GM19043 (cell line): ENCODE measurements around the gene BANP.
"Not testable (repeated sequence)": the region's sequence is repeated elsewhere in the genome, so short reads cannot be mapped to it uniquely, and the experiment has no call there.

Experiments
- ATAC-seq: cut with Tn5 transposase; IDR thresholded peaks from one replicate; pipeline ENCODE4 v1.9.1; 2021; ENCODE audit warnings: low read depth; ENCODE audit not compliant: unreplicated experiment

The BANP gene

DNA sequence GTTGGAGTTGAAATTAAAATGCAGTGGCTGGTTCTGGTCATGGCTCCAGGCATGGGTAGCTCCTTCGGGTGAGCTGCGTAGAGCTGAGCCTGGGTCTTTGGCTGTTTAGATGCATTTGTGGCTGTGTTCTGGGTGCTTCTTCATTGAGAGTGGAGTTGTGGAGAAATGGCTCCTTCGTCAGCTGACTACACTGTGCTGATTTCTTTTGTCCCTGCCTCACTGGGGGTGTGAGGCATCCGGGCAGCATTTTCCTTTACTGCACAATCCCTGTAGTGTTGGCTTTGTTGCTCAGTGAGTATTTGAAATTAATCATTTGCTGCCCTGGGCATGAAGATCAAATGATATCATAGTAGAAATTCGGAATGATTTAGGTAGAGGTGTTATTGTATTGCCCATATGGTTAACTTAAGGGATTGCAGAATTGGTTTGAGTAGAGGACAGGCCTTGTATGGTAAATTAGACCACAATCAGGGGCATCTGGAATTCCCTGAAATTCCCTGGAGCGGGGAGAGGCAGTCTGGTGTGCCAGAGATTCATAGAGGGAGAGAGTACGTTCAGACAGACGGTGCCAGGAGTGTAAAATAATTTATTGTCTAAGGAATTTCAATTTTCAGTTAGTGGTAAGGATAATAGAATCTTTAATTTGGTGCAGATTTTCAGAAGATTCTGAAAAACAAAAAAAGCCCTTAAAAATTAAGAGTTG lies 92.1 kb downstream of the BANP start:
- not testable (repeated sequence) for ATAC-seq

DNA sequence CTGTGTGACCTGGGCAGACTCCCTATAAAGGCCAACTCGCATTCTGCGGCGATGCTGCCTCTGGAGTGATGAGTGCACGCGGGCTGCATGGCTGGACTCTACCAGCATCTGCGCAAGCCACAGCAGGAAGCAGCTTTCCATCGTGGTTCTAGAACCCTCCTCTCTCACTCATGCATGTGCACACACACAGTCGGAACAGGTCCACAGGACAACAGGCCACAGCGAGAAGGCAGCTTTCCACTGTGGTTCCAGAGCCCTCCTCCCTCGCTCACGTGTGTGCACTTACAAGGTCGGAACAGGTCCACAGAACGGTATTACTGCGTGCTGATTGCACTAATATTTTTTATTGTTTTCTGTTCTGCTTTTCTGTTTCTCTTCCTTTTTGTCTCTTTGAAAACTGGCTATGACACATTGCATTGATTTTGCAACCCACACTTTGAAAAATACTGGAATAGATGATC lies 92.9 kb downstream of the BANP start:
- ATAC-seq = peak; percentile 74

DNA sequence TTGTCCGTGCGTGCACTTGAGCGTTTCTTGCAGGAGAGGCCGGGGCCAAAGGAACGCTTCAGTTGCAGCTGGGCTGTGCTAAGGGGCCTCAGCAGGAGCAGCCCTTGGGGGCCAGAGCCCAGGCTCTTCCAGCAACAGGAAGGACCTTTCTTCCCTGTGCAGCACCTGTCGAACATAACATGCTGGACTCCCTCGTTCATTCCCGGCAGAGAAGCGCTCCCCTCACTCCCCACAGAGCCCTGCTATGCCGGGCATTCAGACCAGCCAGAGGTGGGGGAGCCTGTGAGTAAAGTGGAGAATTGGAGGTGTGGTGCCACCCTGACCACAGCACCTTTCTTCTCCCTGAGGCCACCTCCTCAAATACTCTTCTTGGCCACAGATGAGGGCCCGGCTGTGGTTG lies 94.1 kb downstream of the BANP start:
- ATAC-seq = not testable (repeated sequence)

DNA sequence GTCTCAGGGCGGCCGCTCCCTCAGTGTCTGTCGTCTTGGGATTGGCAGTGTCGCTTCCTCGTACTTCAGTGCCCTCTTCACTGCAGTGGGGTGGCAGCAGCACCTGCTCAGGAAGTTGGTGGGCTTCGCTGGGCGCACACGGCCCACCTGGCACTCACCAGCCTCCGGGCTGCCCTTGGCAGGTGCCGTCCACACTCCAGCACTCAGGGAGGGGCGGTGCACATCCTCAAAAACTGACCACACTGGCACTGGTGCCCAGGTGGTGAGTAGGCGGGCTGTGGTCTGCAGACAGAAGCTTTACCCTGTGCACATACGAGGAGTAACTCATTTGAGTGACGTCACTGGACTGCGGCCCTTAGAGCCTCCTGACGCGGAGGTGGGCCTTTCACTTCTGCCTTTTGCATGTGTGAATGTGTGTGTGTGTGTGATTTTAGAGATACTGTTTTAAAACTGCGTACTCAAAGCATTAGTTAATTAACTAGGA lies 94.6 kb downstream of the BANP start:
- ATAC-seq = peak; percentile 61

DNA sequence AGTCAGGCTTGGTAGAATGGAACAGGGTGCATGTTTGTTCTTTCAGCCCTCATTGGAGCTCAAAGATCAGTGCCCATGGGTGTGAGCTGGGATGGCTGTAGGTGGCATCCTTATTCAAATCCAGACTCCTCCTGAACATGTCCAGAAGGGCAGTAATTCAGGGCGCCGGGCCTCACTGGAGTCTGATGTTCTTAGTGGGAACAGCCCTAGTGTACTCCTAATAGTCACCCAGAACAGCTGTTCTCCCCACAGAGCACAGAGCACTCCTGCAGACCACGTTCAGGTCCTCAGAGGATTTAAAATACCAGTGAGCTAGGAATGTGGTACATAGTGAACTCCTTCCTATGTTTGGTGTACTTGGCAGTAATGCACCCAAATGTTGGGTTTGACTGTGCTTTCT lies 96.2 kb downstream of the BANP start:
- no peak for ATAC-seq

DNA sequence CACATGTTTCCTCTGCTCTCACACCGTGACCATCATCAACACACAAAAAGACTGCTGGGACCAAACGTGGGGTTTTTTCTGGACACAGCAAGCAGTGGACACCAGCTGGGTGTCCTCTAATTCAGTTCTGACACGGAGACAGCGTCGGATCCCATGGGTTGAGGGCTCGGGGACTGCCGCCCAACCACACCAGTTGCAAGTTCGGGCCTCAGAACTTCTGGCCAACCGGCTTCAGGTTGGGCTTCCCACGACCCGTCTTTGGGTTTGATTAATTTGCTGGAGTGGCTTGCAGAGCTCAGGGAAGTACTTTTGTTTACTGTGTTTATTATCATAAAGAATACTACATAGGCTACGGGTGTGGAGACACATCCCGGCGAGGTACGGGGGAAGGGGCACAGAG lies 97.8 kb downstream of the BANP start:
- ATAC-seq = no peak

DNA sequence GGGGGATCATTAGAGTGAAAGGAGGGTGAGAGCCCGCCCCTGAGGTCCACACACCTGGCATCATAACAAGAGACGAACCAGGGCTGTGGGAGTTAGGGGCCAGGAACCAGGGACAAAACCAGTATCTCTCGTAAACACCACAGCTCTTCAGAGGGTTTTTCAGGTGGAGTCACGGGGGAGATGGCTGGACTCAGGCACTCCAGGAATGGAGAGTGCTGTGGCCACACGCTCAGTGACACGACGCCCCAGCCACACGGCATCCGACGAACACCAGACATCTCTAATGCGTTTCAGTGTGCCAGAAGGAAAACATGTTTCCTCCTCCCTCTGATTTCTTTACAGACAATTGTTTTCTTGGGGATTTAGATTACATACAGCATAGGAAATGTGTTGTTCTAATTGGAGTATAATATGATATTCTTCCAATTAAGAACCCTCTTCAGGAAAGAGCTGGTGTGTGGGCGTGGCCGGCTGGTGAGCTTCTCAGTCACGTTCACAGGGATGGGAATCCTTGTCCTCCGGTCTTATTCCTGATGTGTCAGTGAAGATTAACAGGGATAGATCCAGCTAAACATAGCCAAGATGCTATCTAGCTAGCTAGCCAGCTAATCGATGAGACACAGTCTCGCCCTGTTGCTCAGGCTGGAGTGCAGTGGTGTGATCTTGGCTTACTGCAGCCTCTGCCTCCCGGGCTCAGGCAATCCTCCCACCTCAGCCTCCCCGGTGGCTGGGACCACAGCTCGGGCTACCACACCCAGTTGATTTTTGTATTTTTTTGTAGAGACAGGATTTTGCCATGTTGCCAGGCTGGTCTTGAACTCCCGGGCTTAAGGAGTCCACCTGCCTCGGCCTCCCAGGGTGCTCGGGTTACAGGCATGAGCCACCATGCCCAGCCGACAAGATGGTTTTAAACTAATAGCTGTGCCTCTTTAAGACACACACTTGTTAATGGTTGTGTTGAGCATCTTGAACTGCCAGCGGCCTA lies 98.6 kb downstream of the BANP start:
- ATAC-seq = no peak

DNA sequence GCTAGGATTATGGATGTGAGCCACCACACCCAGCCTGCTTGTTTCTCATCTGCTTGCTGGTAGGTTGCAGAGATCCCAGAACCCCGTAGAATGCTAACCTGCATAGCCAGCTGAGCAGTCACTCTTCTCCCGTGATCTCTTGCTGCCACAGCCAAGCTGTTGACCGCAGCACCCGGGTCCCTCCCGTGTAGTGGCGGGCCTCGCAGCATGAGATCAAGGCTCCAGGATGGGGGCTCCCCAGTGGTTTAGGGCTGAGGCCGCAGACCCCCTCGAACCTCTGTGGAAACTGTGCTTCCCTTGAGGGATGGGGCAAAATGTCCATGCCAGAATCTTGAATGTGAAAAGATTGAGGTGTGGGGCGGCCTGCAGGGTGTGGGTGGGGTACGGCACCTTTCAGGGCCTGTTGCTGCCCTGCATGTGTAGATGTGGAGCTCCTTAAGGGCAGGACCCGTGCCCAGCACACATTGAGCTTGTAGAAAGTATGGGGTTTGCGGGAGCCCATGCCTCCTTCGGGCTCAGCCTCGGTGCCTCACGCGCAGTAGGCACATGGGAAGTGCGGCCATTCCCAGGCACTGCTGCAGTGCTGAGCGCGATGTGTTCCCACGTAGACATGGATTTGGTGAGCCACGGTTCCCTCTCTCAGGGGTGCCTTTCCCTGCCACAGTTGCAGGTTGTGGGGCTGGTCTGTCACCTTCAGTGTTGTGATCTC lies 99.9 kb downstream of the BANP start:
- ATAC-seq = no peak

DNA sequence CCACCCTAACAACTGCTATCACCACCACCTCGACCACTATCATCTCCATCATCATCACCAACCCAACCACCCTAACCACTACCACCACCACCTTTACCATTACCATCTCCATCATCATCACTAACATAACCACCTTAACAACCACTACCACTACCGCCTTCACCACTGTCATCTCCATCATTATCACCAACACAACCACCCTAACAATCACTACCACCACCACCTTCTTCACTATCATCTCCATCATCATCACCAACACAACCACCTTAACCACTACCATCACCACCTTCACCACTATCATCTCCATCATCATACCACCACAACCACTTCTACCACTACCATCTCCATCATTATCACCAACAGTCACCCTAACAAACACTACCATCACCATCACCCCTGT lies 101.4 kb downstream of the BANP start:
- ATAC-seq = no peak

DNA sequence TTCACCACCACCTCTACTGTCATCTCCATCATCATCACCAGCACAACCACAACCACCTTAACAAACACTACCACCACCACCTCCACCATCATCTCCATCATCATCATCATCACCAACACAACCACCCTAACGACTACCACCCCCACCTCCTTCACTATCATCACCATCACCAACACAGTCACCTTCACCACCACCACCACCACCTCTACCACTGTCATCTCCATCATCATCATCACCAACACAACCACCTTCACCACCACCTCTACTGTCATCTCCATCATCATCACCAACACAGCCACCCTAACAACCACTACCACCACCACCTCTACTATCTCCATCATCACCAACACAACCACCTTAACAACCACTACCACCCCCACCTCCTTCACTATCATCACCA lies 102.2 kb downstream of the BANP start:
- ATAC-seq = not testable (repeated sequence)

DNA sequence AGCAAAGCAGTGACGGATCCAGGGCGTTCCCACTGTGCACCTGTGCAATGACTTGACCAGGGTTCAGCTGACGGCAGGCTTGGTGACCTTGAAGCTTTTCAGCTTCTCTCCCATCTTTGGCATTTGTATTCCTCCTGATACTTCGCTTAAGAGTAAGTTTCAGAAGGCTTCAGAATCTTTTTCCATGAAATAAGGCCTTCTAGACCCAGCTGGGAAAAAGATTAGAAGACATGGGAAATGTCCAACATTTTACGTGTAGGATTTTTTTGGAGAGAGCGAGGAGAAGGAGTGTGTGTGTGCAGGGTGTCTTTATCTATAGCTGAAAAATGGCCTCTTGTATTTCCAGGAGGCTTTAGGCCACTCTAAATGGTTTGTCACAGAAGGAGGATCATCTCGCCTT lies 104.1 kb downstream of the BANP start:
- no peak for ATAC-seq

DNA sequence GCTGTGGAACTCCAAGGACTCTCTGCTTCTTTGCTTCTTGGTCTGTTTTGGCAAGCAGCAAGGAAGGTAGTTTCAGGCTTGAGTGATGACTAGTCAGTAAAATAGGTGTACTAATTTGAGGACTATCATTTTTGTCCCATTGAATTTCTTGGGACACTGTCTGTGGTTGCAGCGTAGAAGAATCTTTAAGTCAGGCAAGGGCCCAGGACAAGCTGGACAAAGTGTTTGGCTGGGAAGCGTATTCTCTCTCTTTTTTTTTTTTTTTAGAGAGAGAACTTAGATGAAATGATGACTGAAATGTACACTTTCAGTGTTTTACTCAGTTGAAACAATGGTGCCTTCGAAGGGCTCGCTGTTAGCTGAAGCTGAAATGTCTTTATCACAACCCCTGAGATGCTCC lies 105.0 kb downstream of the BANP start:
- ATAC-seq = no peak

DNA sequence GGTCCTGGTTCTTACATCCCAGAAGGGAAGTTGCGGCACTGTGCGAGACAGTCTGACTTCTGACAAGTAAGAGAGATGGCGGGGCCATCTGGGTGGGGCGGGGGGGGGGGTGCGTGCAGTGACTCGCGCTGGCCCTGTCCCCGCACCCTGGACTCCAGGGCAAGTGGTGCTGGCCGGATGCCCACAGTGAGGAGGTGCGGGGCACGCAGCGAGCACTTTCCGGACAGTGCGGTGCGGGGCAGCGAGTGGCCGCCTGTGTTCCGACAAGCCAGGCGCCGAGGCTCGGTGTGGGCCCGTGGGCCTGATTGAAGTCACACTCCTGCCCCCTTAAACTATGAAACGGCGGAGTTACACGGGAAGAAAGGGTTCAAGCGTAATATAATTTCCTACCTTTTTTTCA lies 106.4 kb downstream of the BANP start:
- ATAC-seq = no peak

DNA sequence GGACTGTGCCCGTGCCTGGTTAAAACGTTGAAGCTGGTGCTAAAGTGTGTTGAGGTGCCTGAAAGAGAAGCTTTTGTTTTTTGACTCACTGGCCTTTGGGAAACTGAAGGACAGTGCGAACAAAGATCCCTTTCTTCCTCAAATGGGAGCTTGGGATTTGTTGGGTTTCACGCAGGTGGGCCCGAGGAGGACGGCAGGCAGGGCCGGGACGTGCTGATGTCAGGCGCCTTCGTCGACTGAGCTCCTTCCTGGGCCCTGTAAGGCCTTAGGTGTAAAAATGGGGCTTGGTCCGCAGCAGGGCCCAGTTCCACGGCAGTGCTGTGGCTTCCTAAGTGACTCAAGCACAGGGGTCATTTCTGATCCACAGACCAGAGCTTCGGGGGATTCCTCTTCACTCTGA lies 106.9 kb downstream of the BANP start:
- no peak for ATAC-seq

DNA sequence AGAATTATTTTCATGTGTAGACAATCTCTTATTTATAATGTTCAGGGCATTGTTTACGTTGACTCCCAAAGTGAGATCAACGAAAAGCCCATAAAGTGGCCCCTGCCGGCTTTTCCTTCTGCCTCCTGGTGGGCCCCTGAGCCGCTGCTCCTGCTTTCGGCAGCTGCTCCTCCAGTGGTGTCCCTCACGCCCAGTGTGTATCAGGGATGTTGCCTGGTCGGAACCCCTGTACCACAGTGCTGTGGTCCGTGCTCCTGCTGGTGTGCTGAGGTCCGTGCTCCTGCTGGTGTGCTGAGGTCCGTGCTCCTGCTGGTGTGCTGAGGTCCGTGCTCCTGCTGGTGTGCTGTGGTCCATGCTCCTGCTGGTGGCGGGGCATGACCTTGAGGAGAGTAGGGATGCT lies 107.6 kb downstream of the BANP start:
- no peak for ATAC-seq

DNA sequence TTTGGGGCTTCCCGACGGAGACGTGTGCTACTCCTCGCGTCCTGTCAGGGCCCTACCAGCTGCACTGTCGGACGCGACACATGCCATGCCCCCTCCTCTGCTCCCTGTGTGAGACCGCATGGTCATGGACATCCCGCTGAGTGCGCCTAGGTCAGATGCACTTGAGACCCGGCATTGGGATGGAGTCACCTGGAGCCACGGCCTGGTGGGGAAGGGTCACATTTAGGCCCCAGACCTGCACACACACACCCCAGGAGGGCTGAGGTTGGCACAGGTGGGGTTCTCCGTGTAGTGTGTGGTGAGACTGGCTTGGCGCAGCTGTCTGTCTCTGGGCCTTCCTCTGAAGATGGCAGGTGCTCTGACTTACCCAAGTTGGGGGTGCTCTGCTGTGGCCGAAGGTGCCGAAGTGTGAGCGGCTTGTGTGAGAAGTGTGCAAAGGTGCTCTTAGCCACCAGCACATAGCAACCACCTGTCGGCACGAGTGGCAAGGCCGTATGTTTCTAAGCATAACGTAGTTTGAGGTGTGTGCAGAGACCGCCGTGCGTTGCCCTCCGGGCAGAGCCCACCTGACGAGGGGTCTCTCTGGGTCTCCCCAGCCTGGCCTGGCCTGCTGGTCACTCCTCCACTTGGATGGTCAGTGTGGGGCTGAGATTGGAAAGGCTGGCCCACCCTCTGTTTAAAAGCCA lies 108.6 kb downstream of the BANP start:
- ATAC-seq = no peak

DNA sequence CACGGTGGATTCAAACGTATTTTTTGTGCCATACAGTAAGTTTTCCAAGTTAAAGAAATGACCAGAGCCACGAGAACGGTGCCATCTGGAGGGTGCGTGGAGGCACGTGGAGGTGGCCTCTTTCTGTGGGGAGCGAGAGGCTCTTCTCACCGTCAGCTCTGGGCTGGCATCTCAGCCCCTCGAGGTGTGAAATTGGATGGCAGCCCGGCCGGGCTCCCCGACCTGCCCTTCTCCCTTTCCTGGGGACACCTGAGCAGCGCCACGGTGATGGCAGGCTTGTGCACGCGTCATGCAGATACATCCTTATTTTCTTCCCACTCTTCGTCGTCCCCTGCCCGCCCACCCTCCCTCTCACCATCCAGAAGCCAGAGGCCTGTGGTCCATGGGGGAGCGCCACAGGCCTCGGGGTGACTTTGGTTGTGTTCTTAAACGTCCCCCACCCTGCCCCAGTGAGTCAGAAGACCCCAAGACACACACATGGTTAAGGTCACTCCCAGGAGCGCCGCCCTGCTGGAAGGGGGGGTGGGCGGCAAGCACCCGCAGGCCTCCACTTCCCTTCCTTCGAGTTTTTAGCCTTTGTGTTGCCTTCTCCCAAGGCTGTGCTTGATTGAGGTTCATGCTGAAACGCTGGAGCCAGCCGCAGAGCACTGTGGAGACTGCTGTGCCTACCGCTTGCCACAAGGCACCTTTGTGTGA lies 109.4 kb downstream of the BANP start:
- ATAC-seq = no peak

DNA sequence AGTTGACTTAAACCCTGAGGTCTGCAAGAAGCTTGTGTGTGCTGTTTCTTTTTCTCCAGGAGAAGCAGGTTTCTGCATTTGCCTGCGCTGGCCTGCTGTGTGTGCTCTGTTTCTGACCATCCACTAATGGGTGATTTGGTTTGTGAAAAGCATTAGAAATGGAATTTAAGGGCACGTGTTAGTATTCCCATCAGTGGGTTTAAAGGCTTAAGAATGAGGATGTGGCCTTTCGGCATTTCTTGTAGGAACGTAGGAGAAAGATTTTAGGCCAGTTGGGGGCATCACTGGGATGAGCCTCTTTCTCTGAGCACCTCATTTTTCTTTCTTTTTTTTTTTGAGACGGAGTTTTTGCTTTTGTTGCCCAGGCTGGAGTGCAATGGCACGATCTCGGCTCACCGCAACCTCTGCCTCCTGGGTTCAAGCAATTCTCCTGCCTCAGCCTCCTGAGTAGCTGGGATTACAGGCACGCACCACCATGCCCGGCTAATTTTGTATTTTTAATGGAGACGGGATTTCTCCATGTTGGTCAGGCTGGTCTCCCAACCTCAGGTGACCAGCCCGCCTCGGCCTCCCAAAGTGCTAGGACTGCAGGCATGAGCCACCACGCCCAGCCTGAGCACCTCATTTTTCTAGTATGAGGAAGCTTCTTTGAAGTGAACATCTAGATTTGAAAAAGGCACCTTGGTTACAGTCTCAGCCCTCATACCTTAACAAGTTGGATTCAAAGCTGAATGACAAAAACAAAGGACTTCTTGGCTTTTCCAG lies 110.3 kb downstream of the BANP start:
- ATAC-seq = no peak
